ENCODE results near the gene HTR6.
A peak's percentile ranks its signal among the peaks of the same experiment; 100 is the strongest.

HTR6 gene

GRCh38 chr1:19645411-19646251, 19.0 kb upstream of the HTR6 start:
- Histone ChIP-seq H2AFZ (ENCODE audit: low read length) (no peak overlapping the region), H3K4me3 (ENCODE audit: low read length) (no peak overlapping the region)

GRCh38 chr1:19646377-19647319, 18.0 kb upstream of the HTR6 start:
- no peak overlapping the region for H2AFZ ChIP-seq (ENCODE audit: low read length)
- H3K4me2 ChIP-seq (ENCODE audit: low read depth, low read length) = no peak overlapping the region
- peaks cover 55% of the 10 kb centered on the region for H3K27me3 ChIP-seq (replicated peaks; ENCODE audit: insufficient read depth, low read length)
- H3F3A ChIP-seq (ENCODE audit: insufficient read depth, low read length) = no peaks in the 10 kb centered on the region
- no peak for DNase-seq
- H3K79me2 ChIP-seq (ENCODE audit: low read length) = no peaks in the 10 kb centered on the region
- no peak for TF ChIP-seq EZH2phosphoT487 (IDR thresholded peaks at IDR 0.05; ENCODE audit: low read length)
- no peak for TF ChIP-seq EZH2 (optimal IDR thresholded peaks at IDR 0.05; ENCODE audit: low read depth, low read length)
- no peak for TF ChIP-seq CTCF (IDR thresholded peaks at IDR 0.05; ENCODE audit: low read length)
- H3K27ac ChIP-seq (ENCODE audit: low read length) = no peak overlapping the region
- H3K9ac ChIP-seq (ENCODE audit: low read length) = no peak overlapping the region
- no peaks in the 10 kb centered on the region for H3K9me3 ChIP-seq (replicated peaks; ENCODE audit: insufficient read depth, low read length)
- H3K4me1 ChIP-seq (ENCODE audit: low read length) = no peaks in the 10 kb centered on the region
- no peaks in the 10 kb centered on the region for H3K36me3 ChIP-seq (replicated peaks; ENCODE audit: insufficient read depth, low read length)
- no peak overlapping the region for H3K4me3 ChIP-seq (ENCODE audit: low read length)
- no peaks in the 10 kb centered on the region for H3K9me2 ChIP-seq (replicated peaks; ENCODE audit: insufficient read depth, low read length)
- H4K20me1 ChIP-seq (ENCODE audit: insufficient read depth, low read length) = no peaks in the 10 kb centered on the region

More at GRCh38 chr1:19645411-19646251, 19.0 kb upstream of the HTR6 start:
- no peak for DNase-seq
- Histone ChIP-seq H3K9me3 (replicated peaks; ENCODE audit: insufficient read depth, low read length) (no peaks in the 10 kb centered on the region), H3K4me2 (ENCODE audit: low read depth, low read length) (peak overlapping the region; percentile 75; the same call in 1 of the 2 replicates), H3K9me2 (replicated peaks; ENCODE audit: insufficient read depth, low read length) (no peaks in the 10 kb centered on the region), H4K20me1 (ENCODE audit: insufficient read depth, low read length) (no peaks in the 10 kb centered on the region), H3K36me3 (replicated peaks; ENCODE audit: insufficient read depth, low read length) (no peaks in the 10 kb centered on the region), H3K27ac (ENCODE audit: low read length) (no peak overlapping the region), H3F3A (ENCODE audit: insufficient read depth, low read length) (no peaks in the 10 kb centered on the region), H3K27me3 (replicated peaks; ENCODE audit: insufficient read depth, low read length) (peaks cover 52% of the 10 kb centered on the region), H3K9ac (ENCODE audit: low read length) (no peak overlapping the region), H3K79me2 (ENCODE audit: low read length) (no peaks in the 10 kb centered on the region), H3K4me1 (ENCODE audit: low read length) (no peaks in the 10 kb centered on the region)
- TF ChIP-seq CTCF (IDR thresholded peaks at IDR 0.05; ENCODE audit: low read length) = no peak
- TF ChIP-seq EZH2 (optimal IDR thresholded peaks at IDR 0.05; ENCODE audit: low read depth, low read length) = no peak
- TF ChIP-seq EZH2phosphoT487 (IDR thresholded peaks at IDR 0.05; ENCODE audit: low read length) = no peak

GRCh38 chr1:19647643-19648042, 17.0 kb upstream of the HTR6 start:
- no peak for TF ChIP-seq CTCF (IDR thresholded peaks at IDR 0.05; ENCODE audit: low read length)
- no peak for TF ChIP-seq EZH2phosphoT487 (IDR thresholded peaks at IDR 0.05; ENCODE audit: low read length)
- TF ChIP-seq EZH2 (optimal IDR thresholded peaks at IDR 0.05; ENCODE audit: low read depth, low read length) = no peak
- H3K4me2 ChIP-seq (ENCODE audit: low read depth, low read length) = no peak overlapping the region
- H4K20me1 ChIP-seq (ENCODE audit: insufficient read depth, low read length) = no peaks in the 10 kb centered on the region
- H3K36me3 ChIP-seq (replicated peaks; ENCODE audit: insufficient read depth, low read length) = no peaks in the 10 kb centered on the region
- H3K9me3 ChIP-seq (replicated peaks; ENCODE audit: insufficient read depth, low read length) = no peaks in the 10 kb centered on the region
- no peak overlapping the region for H3K27ac ChIP-seq (ENCODE audit: low read length)
- H3K4me3 ChIP-seq (ENCODE audit: low read length) = no peak overlapping the region
- H3K9me2 ChIP-seq (replicated peaks; ENCODE audit: insufficient read depth, low read length) = no peaks in the 10 kb centered on the region
- no peak overlapping the region for H3K9ac ChIP-seq (ENCODE audit: low read length)
- DNase-seq = no peak
- no peaks in the 10 kb centered on the region for H3F3A ChIP-seq (ENCODE audit: insufficient read depth, low read length)
- no peak overlapping the region for H2AFZ ChIP-seq (ENCODE audit: low read length)
- no peaks in the 10 kb centered on the region for H3K4me1 ChIP-seq (ENCODE audit: low read length)
- H3K27me3 ChIP-seq (replicated peaks; ENCODE audit: insufficient read depth, low read length) = peaks cover 55% of the 10 kb centered on the region
- no peaks in the 10 kb centered on the region for H3K79me2 ChIP-seq (ENCODE audit: low read length)

Data from MM.1S (cell line).